Activated CD8-positive, alpha-beta memory T cell treated with anti-CD3 and anti-CD28 coated beads, Interleukin-2, amount 50 U/mL, for 24 hours (primary cell): ENCODE results near the gene OR5H2.

Experiments used
- DNase-seq: peaks from one replicate; pipeline ENCODE4 v3.0.0-alpha.2; 2020; ENCODE audit errors: extremely low read depth

OR5H2 gene

DNA sequence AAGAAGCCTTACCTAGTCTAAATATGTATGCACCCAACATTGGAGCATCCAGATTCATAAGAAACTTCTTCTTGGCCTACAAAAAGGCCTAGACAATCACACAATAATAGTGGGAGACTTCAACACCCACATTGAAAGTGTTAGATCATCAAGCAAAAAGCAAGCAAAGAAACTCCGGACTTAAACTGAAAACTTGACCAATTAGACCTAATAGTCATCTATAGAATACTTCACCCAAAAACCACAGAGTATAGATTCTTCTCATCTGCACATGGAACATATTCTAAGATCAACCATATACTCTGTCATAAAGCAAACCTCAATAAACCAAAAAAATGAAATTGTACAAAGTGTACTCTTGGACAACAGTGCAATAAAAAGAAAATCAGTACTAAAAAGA, 49.0 kb downstream of the OR5H2 start:
- no peak for DNase-seq
